Measurements from ENCODE around the gene GNAI3.

DNA sequence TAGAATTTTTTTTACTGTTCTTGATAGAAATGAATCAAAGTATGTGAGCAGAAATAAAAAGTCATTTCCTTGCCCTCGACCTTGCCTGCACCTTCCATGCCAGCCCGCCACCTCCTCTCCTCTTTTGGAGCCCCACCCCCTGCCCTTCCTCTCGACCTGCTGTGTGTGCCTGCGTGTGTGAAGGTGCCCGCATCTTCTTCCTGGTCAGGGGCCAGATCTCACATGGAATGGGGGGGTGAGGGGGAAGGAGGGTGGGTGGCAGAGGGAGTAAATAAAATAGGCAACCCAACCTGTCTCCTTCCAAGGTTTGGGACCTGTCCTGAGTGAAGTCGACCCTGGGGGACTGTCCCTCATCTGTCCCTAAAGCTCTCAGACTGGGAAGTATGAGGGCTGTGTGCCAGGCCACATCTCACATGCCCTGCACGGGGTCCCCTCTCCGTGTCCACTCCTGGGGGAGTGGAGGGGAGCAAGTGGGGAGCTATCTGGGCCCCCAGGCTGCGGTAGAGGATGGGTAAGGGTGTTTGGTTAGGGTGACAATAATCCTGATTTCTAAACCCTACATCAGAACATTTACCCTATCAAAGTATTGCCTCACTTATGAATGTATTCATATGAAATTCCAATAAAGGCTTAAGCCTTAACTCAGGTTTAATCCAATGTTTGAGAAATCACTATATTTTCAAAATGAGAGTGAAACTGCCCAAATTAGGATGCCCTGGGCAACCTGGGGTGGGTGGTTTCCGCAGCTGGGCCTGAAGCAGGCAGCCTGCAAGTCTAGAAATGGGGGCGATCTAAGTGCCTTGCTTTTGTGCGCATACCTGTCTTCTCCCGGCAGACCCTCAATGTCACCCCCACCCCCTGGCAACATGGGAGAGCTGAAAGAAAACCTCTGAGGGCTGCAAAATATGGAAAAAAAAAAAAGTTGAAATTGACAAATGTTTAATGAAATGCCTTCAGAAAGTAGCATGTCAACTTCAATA, 86.6 kb downstream of the GNAI3 start:
- TF ChIP-seq CTCF (IDR thresholded peaks at IDR 0.05) (no peak), POLR2A (IDR thresholded peaks at IDR 0.05) (no peak)
